ENCODE data around the gene CLSTN3.
A peak's percentile ranks its signal among the peaks of the same experiment; 100 is the strongest.
"Not testable (repeated sequence)": the region's sequence is repeated elsewhere in the genome, so short reads cannot be mapped to it uniquely, and the experiment has no call there.

The CLSTN3 gene

GRCh38 chr12:7096979-7097378 is 33.2 kb upstream of the CLSTN3 start:
- DNase-seq (ENCODE audit: low spot score), result no peak
- H3K4me3 Mint-ChIP-seq, result no peak overlapping the region
- H3K27me3 Mint-ChIP-seq (ENCODE audit: low read depth), result peaks cover 3% of the 10 kb centered on the region
- H3K4me1 Mint-ChIP-seq (ENCODE audit: low read depth), result peaks cover 6% of the 10 kb centered on the region
- peaks cover 8% of the 10 kb centered on the region for H3K36me3 Mint-ChIP-seq (ENCODE audit: low read depth)
- no peaks in the 10 kb centered on the region for H3K9me3 Mint-ChIP-seq
- H3K27ac Mint-ChIP-seq, result no peak overlapping the region

GRCh38 chr12:7099290-7099996 is 30.7 kb upstream of the CLSTN3 start:
- H3K36me3 Mint-ChIP-seq (ENCODE audit: low read depth), result peaks cover 16% of the 10 kb centered on the region

GRCh38 chr12:7100239-7100638 is 29.9 kb upstream of the CLSTN3 start:
- peaks cover 9% of the 10 kb centered on the region for H3K4me1 Mint-ChIP-seq (ENCODE audit: low read depth)
- no peaks in the 10 kb centered on the region for H3K27me3 Mint-ChIP-seq (ENCODE audit: low read depth)
- no peak overlapping the region for H3K27ac Mint-ChIP-seq
- peaks cover 16% of the 10 kb centered on the region for H3K36me3 Mint-ChIP-seq (ENCODE audit: low read depth)
- no peak for DNase-seq (ENCODE audit: low spot score)
- H3K9me3 Mint-ChIP-seq, result no peaks in the 10 kb centered on the region
- H3K4me3 Mint-ChIP-seq, result no peak overlapping the region

More at GRCh38 chr12:7099290-7099996, 30.7 kb upstream of the CLSTN3 start:
- no peak for DNase-seq (ENCODE audit: low spot score)
- Mint-ChIP-seq H3K27ac (no peak overlapping the region), H3K4me1 (ENCODE audit: low read depth) (peaks cover 9% of the 10 kb centered on the region), H3K27me3 (ENCODE audit: low read depth) (no peaks in the 10 kb centered on the region), H3K4me3 (no peak overlapping the region), H3K9me3 (no peaks in the 10 kb centered on the region)

GRCh38 chr12:7101047-7101693 is 29.0 kb upstream of the CLSTN3 start:
- no peak for DNase-seq (ENCODE audit: low spot score)
- Mint-ChIP-seq H3K27me3 (ENCODE audit: low read depth) (no peaks in the 10 kb centered on the region), H3K4me1 (ENCODE audit: low read depth) (peaks cover 17% of the 10 kb centered on the region), H3K36me3 (ENCODE audit: low read depth) (peaks cover 24% of the 10 kb centered on the region), H3K9me3 (peaks cover 8% of the 10 kb centered on the region), H3K27ac (peak overlapping the region; percentile 72), H3K4me3 (no peak overlapping the region)

GRCh38 chr12:7101694-7102131 is 28.5 kb upstream of the CLSTN3 start:
- no peaks in the 10 kb centered on the region for H3K27me3 Mint-ChIP-seq (ENCODE audit: low read depth)

GRCh38 chr12:7102582-7102981 is 27.6 kb upstream of the CLSTN3 start:
- H3K4me1 Mint-ChIP-seq (ENCODE audit: low read depth), result peaks cover 22% of the 10 kb centered on the region
- DNase-seq (ENCODE audit: low spot score), result no peak
- peaks cover 30% of the 10 kb centered on the region for H3K36me3 Mint-ChIP-seq (ENCODE audit: low read depth)
- H3K27me3 Mint-ChIP-seq (ENCODE audit: low read depth), result no peaks in the 10 kb centered on the region
- H3K4me3 Mint-ChIP-seq, result no peak overlapping the region
- H3K27ac Mint-ChIP-seq, result no peak overlapping the region
- peaks cover 14% of the 10 kb centered on the region for H3K9me3 Mint-ChIP-seq

More at GRCh38 chr12:7101694-7102131, 28.5 kb upstream of the CLSTN3 start:
- H3K4me1 Mint-ChIP-seq (ENCODE audit: low read depth), result peaks cover 21% of the 10 kb centered on the region
- peaks cover 29% of the 10 kb centered on the region for H3K36me3 Mint-ChIP-seq (ENCODE audit: low read depth)
- no peak overlapping the region for H3K27ac Mint-ChIP-seq
- peaks cover 13% of the 10 kb centered on the region for H3K9me3 Mint-ChIP-seq
- DNase-seq (ENCODE audit: low spot score), result no peak
- H3K4me3 Mint-ChIP-seq, result no peak overlapping the region

- Mint-ChIP-seq H3K9me3 (peaks cover 14% of the 10 kb centered on the region), H3K4me3 (no peak overlapping the region), H3K4me1 (ENCODE audit: low read depth) (peaks cover 27% of the 10 kb centered on the region), H3K27me3 (ENCODE audit: low read depth) (no peaks in the 10 kb centered on the region), H3K36me3 (ENCODE audit: low read depth) (peaks cover 35% of the 10 kb centered on the region), H3K27ac (no peak overlapping the region)
- DNase-seq (ENCODE audit: low spot score), result no peak
Measured at GRCh38 chr12:7103837-7104584, 26.2 kb upstream of the CLSTN3 start.

GRCh38 chr12:7106082-7106481 is 24.1 kb upstream of the CLSTN3 start:
- H3K36me3 Mint-ChIP-seq (ENCODE audit: low read depth), result peaks cover 34% of the 10 kb centered on the region
- H3K27me3 Mint-ChIP-seq (ENCODE audit: low read depth), result no peaks in the 10 kb centered on the region
- peak overlapping the region; percentile 46 for H3K4me3 Mint-ChIP-seq
- H3K4me1 Mint-ChIP-seq (ENCODE audit: low read depth), result peaks cover 38% of the 10 kb centered on the region
- peak overlapping the region; percentile 6 for H3K27ac Mint-ChIP-seq
- no peak for DNase-seq (ENCODE audit: low spot score)
- peaks cover 14% of the 10 kb centered on the region for H3K9me3 Mint-ChIP-seq

GRCh38 chr12:7107181-7107580 is 23.0 kb upstream of the CLSTN3 start:
- not testable (repeated sequence) for H3K27me3 Mint-ChIP-seq (ENCODE audit: low read depth); H3K27ac Mint-ChIP-seq; DNase-seq (ENCODE audit: low spot score)
- Mint-ChIP-seq H3K4me1 (ENCODE audit: low read depth) (peaks cover 38% of the 10 kb centered on the region), H3K9me3 (peaks cover 14% of the 10 kb centered on the region), H3K36me3 (ENCODE audit: low read depth) (peaks cover 34% of the 10 kb centered on the region), H3K4me3 (peak overlapping the region; percentile 21)

GRCh38 chr12:7107636-7108002 is 22.6 kb upstream of the CLSTN3 start:
- no peaks in the 10 kb centered on the region for H3K27me3 Mint-ChIP-seq (ENCODE audit: low read depth)
- no peak for DNase-seq (ENCODE audit: low spot score)
- peak overlapping the region; percentile 91 for H3K4me3 Mint-ChIP-seq
- H3K4me1 Mint-ChIP-seq (ENCODE audit: low read depth), result peaks cover 34% of the 10 kb centered on the region
- peak overlapping the region; percentile 92 for H3K27ac Mint-ChIP-seq
- H3K36me3 Mint-ChIP-seq (ENCODE audit: low read depth), result peaks cover 34% of the 10 kb centered on the region
- H3K9me3 Mint-ChIP-seq, result peaks cover 14% of the 10 kb centered on the region

GRCh38 chr12:7108003-7108795 is 22.0 kb upstream of the CLSTN3 start:
- Mint-ChIP-seq H3K36me3 (ENCODE audit: low read depth) (peaks cover 36% of the 10 kb centered on the region), H3K27ac (peak overlapping the region; percentile 92), H3K27me3 (ENCODE audit: low read depth) (no peaks in the 10 kb centered on the region), H3K9me3 (peaks cover 14% of the 10 kb centered on the region), H3K4me3 (peak overlapping the region; percentile 91), H3K4me1 (ENCODE audit: low read depth) (peaks cover 32% of the 10 kb centered on the region)
- DNase-seq (ENCODE audit: low spot score), result peak; percentile 79

GRCh38 chr12:7108796-7109571 is 21.2 kb upstream of the CLSTN3 start, which contains the start of gene C1RL:
Gene C1RL (minus strand): TSS chr12:7109214. CDS start chr12:7109180, 34 bp downstream.
- DNase-seq (ENCODE audit: low spot score), result peak; percentile 73

GRCh38 chr12:7109572-7109920 is 20.6 kb upstream of the CLSTN3 start:
- Mint-ChIP-seq H3K36me3 (ENCODE audit: low read depth) (peaks cover 31% of the 10 kb centered on the region), H3K4me3 (peak overlapping the region; percentile 91), H3K27me3 (ENCODE audit: low read depth) (no peaks in the 10 kb centered on the region), H3K4me1 (ENCODE audit: low read depth) (peaks cover 33% of the 10 kb centered on the region), H3K9me3 (peaks cover 14% of the 10 kb centered on the region), H3K27ac (peak overlapping the region; percentile 70)
- DNase-seq (ENCODE audit: low spot score), result no peak

More at GRCh38 chr12:7108796-7109571, 21.2 kb upstream of the CLSTN3 start, which contains the start of gene C1RL:
- no peaks in the 10 kb centered on the region for H3K27me3 Mint-ChIP-seq (ENCODE audit: low read depth)
- H3K4me1 Mint-ChIP-seq (ENCODE audit: low read depth), result peaks cover 33% of the 10 kb centered on the region
- peaks cover 33% of the 10 kb centered on the region for H3K36me3 Mint-ChIP-seq (ENCODE audit: low read depth)
- H3K4me3 Mint-ChIP-seq, result peak within 1 kb of the TSS; percentile 91
- H3K27ac Mint-ChIP-seq, result peak within 1 kb of the TSS; percentile 92
- peaks cover 14% of the 10 kb centered on the region for H3K9me3 Mint-ChIP-seq

All from T-helper 2 cell treated with Interferon-gamma antibody and Interleukin-4, amounts not matched to agents 5 μg/mL and 100 μg/mL, for 36 hours (primary cell).